OCI-M2 (cell line): ENCODE data around the gene HLA-DOB.

Experiments
- DNase-seq: peaks from one replicate; lab custom pipeline; 2025; ENCODE audit not compliant: unreplicated experiment; lab: John Stamatoyannopoulos, UW

HLA-DOB gene

DNA sequence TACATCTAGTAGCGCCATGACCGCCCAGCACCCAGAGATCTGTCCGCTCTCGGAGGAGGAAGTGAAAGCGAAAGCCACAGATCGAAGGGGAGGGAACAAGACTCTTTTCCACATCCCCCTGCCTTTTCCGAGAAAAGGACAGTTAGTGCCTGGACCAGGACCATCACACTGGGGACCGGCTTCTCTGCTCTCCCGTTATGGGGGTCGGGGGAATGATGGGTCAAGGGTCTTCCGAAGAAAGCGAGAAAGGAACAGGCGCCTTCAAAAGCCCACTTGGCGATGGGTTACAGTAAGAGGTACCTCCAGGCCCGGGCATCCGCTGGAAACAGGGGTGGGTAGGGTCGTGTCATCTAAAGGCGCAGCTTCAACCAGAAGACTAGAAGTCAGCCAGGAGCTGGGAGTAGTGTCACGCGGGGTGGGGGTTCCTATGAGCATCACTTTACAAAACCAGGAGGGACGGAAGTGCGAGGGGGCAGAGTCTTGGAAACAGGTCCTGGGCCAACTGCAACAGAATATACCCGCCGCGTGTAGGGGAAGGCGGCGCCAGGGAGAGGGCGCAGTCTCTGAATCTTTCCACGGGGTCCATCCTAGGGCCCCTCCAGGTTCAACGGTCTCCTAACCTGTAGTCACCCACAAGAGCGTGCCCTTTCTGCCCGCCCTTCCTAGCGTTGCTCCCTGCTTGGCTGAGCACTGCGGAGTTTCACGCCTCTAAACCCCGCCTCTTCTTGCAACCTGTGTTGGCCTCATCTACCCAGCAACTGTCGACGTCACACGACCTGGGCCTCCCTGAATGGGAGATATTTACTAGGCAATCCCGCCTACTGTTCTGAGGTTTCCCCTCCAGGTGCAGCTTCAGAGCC lies 27.4 kb upstream of the HLA-DOB start, which contains the start of gene PSMB8:
TSS of gene PSMB8 (minus strand) at position 69 of the 860 bp plus-strand sequence. CDS start at position 18, 51 bp downstream.
- peak; percentile 59 for DNase-seq

DNA sequence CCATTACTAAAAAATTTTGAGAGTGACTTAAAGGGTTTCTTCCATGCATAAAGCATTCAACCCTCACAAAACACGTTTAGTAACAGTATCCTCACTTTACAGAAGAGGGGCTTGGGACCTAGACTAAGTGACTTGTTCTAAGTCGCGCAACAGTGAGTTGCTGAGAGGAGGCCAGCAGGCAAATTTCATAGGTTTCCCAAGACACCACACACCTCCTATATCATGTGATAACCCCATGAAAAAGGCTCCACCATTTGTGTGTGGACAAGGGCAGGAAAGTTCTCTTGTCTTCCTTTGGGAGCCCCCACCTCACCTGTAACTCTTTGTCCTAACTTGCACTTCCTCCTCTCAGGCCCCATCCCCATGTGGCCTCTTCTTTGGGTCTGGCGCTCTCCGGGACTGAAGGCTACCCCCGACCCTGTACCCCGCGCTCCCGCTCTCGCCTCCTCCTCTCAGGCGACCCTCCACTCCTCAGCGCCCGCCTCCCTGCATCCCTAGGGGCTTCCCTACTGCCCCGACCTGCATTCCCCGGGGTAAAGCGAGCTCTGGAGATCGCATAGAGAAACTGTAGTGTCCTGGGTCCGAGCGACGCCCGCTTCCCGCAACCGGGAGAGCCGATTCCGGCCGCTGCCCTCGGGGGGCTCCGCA lies 26.7 kb upstream of the HLA-DOB start:
- DNase-seq = no peak

DNA sequence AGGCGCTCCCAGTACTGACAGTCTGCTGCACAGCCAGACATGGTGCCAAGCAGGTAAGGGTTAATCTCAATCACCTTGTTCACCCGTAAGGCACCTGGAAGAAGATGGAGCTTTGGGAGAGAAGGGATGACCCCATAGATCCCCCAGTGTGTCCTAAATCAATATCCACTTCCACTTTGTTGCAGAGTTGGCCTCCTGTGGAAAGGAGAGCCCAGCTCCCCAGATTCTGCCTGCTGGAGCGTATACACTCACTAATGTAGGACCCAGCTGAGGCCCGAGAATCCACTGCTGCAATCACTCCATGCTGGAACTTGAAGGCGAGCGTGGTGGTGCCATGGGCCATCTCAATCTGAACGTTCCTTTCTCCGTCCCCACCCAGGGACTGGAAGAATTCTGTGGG lies 25.9 kb upstream of the HLA-DOB start:
- no peak for DNase-seq

DNA sequence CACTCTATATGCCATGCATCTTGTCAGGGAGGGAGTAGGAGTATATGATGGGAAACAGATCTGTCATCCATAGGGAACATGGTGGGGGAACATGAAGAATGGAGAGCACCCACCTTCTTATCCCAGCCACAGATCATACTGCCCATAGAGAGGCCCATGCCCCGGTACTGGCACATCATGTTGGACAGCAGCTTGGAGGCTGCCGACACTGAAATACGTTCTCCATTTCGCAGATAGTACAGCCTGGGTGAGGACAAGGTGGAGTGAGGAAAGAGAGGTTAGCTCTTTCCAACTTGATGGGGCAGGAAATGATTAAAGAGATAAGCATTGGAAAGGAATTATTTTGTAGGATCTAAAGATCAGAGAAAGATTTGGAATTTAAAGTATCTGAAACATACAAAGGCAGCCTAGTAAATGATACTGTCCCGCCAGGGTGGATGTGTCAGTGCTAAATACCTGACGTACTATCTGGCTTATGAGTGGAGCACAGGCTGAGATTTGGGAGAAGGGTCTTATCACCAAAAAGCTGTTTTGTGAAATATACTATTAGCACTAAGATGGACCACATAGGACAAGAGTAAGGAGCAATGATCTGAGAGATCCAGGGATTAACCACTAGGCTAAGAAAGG lies 25.3 kb upstream of the HLA-DOB start:
- no peak for DNase-seq

DNA sequence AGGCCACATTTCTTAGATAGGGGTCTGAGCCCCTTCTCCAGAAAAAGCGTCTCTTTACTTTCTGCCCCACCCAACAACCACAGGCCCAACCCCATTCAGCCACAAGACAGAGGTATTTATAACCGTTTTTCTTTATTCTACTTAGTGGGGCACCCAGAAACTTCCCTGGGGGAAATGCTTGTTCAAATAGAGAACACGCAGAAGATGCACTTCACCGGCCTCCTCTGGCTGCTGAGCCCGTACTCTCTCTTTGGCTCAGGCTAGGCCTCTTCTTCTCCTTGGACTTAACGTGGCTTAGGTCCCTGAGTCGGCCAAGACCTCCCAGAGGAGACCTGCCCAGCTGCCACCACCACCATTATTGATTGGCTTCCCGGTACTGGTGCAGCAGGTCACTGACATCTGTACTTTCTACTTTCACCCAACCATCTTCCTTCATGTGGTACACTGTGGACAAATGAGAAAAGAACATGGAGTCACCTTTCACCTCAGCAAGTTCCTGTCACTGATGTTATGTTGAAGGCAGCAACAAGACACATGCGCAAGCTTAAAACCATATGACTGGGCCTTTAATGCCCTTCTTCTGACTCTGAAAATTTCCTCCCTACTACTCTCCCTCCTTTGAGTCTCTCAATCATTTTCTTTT lies 23.9 kb upstream of the HLA-DOB start:
- no peak for DNase-seq

DNA sequence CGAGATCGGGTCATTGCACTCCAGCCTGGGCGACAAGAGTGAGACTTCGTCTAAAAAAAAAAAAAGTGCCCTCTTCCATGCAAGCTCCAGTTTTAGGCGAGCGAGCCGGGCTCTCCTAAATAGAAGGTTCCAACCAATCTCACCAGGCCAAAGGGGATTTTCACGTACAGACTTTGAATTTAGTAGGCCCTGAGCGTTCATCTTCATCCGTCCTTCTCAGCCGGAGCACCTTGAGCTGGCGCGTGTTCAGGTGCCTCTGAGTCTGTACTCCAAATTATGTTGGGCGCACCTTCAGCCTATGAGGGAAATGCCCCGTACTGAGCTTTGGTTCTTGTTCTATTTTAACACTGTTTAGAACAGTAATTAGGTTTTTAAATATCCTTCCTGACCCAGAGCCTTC lies 22.6 kb upstream of the HLA-DOB start:
- no peak for DNase-seq

DNA sequence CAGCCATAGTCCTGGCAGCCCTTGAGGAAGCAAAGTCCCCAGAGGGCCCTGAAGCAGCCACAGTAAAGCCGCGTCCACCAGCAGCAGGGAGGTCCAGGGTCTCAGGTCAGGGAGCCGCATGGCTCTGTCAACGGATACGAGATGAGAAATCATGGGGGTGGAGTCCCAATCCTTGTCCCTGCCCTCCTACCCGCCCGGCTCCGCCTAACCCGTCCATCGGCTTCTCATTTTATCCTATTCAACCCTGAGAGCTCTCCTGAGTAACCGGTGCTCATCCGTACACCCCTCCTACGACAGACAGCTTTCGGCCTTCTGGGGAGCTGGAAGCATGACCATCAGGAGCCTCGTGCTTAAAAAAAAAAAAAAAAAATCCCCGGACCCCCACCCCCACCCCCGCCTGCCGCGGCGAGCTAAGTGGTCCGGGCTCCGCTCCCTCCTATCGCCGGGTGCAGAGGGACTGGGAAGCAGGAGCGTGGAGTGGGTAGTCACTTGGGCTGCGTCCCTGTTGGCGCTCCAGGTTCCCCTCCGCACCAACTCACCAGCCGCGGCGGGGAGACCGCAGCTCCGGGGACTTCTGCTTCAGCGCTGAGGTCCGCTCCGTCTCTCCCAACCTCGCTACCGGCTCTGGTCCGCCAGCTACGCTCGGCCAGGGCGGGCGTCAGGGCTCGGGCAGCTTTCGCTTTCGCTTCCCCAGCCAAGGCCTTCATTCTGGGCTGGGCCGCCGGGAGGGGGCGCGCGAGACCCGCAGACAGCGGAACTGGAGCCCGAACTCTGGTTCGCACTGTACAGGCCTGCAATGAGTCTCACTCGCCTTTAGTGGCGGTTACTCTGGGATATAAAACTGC lies 21.5 kb upstream of the HLA-DOB start, which contains the start of gene TAP2:
TSS of gene TAP2 (minus strand) at position 626 of the 845 bp plus-strand sequence. CDS start at position 120, 506 bp downstream.
- DNase-seq = peak; percentile 88

DNA sequence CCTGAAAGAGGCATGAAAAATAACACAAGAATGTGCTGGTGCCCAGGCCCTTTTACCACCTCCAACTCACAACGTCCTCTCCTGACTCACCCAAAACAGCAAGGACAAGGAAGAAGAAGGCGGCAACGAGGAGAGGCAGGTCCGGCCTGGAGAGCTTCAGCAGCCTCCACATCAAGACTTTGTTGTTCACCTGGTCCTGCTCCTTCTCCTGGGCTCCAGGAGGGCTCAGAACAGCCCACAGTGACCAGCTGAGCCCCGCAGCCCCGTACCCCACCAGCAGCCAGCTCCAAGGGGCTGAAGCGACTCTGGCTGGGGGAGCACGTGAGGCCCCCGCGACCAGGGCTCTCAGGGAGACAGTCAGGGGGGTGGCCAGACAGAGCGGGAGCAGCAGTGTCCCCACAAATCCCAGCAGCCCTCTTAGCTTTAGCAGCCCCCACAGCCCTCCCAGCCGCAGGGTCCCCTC lies 20.9 kb upstream of the HLA-DOB start:
- DNase-seq = no peak

DNA sequence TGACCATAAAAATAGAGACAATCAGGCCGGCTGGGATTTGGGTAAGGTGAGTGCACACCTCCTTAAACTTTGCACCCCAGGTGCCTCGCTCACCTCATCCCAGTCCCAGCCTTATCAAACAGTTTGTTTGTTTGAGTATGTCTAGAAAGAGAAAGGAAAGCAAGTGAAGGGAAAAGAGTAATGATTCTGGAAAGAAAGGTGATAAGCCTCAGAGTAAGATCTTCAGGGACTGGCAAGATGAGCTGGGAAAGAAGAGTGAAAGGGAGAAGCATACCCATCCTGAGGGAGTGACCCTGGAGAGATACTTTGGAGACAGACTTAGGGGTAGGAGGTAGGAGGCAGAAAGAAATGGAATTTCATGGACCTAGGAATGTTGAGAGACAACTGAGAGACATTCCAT lies 20.1 kb upstream of the HLA-DOB start:
- no peak for DNase-seq

DNA sequence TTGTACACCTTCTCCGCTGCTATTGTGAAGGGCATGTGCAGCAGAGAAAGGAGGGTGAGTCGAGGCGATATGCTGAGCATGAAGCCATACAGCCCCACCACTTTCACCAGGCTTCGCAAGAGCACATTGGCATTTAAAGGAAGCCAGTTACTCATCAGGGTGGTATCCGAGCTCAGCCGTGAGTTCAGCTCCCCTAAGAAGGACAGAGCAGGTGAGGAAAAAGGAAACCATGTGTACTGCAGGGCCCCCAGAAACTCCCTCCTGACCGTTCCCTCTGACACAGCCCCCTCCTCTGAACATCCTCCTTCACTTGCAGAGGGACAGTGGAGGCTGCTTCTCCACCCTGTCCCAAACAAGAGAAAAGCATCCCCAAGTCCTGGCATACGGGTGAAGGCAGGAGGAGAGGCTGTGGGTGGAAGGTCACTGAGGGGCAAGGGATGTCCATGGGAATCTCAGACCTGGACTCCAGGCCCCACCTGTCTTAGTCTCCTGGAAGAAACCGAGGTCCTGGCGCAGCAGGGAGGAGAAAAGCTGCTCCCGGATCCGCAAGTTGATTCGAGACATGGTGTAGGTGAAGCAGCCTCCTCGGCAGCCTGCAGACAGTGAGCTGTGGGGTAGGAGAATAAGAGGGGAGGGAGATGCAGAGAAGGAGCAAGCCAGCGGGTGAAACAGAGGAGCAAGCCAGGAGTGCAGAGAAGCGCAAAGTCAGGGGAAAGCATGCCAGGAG lies 18.5 kb upstream of the HLA-DOB start:
- no peak for DNase-seq

DNA sequence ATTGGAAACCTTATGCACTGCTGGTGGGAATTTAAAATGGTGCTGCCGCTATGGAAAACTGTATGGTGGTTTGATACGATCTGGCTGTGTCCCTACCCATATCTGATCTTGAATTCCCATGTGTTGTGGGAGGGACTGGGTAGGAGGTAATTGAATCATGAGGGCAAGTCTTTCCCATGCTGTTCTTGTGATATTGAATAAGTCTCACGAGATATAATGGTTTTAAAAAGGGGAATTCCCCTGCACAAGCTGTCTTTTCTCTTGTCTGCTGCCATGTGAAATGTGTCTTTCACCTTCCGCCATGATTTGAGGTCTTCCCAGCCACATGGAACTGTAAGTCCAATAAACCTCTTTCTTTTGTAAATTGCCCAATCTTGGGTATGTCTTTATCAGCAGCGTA lies 16.9 kb upstream of the HLA-DOB start:
- no peak for DNase-seq

DNA sequence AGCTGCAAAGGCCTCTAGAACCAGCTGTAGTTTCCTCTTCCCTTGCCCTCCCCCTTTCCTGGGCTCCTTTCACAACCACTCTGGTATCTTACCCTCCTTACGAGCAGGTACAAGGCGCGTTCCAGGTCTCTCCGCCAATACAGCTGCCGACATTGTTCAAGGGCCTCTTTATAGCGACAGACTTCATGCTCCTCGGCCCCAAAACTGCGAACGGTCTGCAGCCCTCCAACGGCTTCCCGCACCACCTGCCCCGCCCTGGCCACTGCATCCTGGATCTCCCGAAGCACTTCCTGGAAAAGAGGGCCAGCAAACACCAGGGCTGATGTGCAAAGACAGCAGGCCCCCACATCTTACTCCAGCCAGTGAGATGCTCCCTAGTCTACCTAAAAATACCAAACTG lies 15.7 kb upstream of the HLA-DOB start:
- DNase-seq = no peak

DNA sequence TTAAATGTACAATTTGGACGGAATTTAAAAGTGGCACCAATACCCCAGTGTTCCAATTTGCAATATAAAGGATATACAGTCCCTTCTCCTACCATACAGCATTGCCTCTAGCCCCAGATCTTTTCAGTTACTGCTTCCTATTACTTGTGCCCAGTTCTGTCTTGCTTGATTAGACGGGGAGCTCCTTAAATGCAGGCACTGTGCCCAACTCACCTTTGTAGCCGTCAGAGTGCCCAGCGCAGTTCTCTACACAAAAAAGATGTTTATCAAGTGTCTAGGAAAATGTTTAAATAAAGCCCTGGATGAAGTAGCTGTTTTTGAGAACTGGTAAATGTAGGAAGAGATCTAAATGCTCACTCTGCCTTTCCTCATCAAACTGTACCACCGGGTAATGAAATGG lies 14.1 kb upstream of the HLA-DOB start:
- DNase-seq = no peak

DNA sequence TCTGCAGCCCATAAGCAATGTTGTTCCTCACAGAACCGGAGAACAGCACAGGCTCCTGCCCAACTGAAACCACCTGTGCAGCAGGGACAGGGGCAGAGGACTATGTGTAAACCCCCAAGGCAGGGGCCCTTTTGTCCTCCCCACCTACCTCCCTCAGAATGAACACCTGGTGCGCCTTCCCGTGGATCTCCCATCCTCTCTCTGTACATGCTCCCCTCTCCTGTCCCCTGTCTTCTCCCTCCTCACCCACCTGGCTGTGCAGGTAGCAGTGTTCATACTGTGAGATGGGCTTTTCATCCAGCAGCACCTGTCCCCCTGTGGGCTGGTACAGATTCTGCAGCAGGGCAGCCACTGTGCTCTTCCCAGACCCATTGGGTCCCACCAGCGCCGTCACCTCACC lies 13.2 kb upstream of the HLA-DOB start:
- no peak for DNase-seq

DNA sequence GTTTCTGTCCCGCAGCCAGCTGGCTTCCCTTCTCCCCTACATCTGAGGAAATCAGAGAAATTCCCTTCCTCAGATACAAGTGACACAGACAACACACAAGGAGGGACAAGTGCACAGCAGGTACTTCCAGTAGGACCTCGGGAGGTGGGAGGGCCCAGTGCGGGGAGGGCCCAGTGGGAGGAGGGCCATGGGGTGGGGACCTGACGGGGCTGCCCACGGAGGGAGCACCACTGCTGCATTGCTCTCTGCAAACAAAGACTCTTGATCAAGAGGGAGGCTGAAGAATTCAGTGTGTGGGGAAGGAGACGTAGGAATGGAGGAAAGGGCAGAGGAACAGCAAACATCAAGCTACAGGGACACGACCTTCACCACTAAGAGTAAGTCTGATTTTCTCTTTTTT lies 12.7 kb upstream of the HLA-DOB start:
- no peak for DNase-seq

DNA sequence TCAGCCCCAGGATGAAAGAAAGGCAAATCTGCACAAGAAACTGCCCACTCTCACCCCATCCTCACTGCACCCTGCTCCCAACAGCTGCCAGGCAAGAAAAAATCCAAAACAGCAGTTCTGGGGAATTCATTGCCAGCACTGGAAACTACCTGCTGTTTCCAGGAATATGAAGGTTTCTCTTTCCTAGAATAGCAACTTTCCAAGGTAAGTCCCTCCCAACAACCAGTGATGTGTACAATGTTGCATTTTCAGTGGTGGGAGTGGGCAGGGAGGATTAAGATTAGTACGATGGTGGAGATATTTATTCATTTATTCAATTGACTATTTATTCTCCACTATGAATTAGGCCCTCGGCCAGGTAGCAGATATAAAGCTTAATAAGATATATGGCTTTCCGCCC lies 10.2 kb upstream of the HLA-DOB start:
- DNase-seq = no peak

DNA sequence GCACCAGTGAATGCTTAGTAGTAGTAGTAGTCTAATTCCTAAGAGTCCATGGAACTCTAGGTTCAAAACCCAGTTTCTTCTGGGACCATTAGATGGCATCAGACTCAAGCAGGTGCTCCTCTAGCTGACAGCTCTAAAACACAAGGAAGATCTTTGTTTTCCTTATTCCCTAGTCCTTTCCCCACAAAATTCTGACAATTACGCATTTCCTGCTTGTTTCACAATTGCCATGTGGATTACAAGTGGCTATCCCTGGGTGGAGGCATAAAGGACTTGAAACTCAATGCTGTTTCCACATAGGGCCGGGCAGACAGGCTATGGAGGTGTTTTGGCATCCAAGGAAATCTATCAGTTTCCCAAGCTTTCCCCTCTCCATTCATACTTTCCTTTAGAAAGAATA lies 9.2 kb upstream of the HLA-DOB start:
- no peak for DNase-seq

DNA sequence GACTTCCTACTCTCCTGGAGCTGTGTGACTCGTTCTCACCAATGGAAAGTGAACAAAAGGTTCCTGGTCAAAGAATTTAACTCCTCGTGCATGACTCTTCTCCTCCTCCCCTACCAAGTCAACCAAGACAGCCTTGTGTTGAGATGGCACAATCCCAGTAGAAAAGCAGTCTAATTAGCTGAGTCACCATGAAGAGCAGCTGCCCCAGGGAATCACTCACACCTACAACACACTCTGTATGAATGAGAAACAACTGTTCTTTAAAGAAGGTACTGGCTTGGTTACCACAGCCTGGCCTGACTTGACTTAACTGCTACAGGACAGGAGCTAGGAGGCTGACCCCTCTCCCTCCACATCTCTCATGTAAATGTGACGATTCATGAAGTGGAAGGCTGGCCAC lies 2.9 kb upstream of the HLA-DOB start:
- DNase-seq = no peak

DNA sequence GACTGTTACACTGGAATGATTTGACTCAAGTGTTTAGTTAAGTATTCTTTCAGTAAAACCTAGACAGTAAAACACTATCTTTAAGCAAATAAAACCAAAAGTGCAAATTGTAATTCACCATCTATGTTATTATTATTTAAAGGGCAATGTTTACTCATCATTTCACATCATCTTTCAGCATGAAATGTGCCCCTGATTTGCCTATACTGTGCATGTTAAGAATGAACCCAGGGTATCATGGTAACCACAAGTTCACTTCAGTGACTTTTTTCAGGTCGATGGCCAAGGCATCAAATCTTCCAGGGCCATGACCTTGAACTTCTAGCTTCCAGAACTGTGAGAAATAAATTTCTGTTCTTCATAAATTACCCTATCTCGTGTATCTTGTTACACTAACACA lies 2.1 kb upstream of the HLA-DOB start:
- no peak for DNase-seq

DNA sequence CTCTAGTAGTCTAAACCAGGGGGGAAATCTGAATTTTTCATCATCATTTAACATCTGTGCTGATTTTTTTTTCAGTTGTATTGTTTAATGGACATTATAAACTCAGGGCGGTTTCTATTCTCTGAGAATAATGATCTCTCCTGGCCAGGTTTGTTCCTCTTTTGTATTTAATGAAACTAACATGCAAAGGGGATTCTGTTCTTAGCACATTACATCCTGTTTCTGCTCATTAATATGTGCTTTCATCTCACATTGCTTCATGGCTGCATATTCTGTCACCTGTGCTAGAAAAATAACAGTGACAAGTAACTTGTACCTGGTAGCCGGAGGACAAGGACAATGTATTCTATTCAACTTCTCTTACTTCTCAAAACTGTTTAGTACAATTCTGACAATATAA lies 806 bp downstream of the HLA-DOB start:
- DNase-seq = no peak
